Panc1 (cell line): ENCODE results near the gene TUBA4A. TPM values are rescaled to one million over a fixed set of nuclear protein-coding genes. Genes with fewer than 3 reads are reported as not detected.

Experiments used
- ATAC-seq: fragments of 200-7000 bp; cut with Tn5 transposase; 2 replicates; pipeline ENCODE4 v1.9.1; 2020; ENCODE audit warnings: mild to moderate bottlenecking, moderate library complexity
- BruUV-seq: library from RNA; stranded (reverse); fragments of 400-500 nt; replicated peaks from 2 replicates; lab custom pipeline; 2021; lab: Mats Ljungman, UMichigan
- CTCF ChIA-PET: fragments of 300-600 bp; sonication (Branson Sonifier 250); formaldehyde crosslinking; loops from one replicate; lab custom pipeline; 2022; ENCODE audit warnings: antibody characterized with exemption; lab: Charles Lee
- POLR2A ChIA-PET: fragments of 300-600 bp; sonication (Branson Sonifier 250); formaldehyde crosslinking; loops from one replicate; lab custom pipeline; 2022; ENCODE audit warnings: antibody characterized with exemption; lab: Charles Lee
- DNase-seq: peaks from one replicate; pipeline ENCODE4 v3.0.0-alpha.2; 2010; ENCODE audit warnings: low read depth, low spot score
- H3K27ac ChIP-seq: 2 replicates; pipeline ENCODE4 v1.5.1; 2011; ENCODE audit warnings: mild to moderate bottlenecking, low read length, inconsistent platforms
- H3K27me3 ChIP-seq: fragments of 200-500 bp; sonication (Bioruptor generic); 2 replicates; pipeline ENCODE4 v1.6.0; 2014; ENCODE audit warnings: low read length, inconsistent platforms; ENCODE audit not compliant: control insufficient read depth, insufficient read depth
- H3K36me3 ChIP-seq: fragments of 200-500 bp; sonication (Bioruptor generic); 2 replicates; pipeline ENCODE4 v1.5.1; 2014; ENCODE audit warnings: inconsistent platforms, mild to moderate bottlenecking, low read length, moderate library complexity; ENCODE audit not compliant: control insufficient read depth, insufficient read depth
- H3K4me1 ChIP-seq: 2 replicates; pipeline ENCODE4 v1.5.1; 2011; ENCODE audit warnings: inconsistent platforms, mild to moderate bottlenecking, low read length, moderate library complexity; ENCODE audit not compliant: control insufficient read depth, insufficient read depth
- H3K4me3 ChIP-seq, 2 experiments: 2 replicates each; pipeline ENCODE4 v1.5.1; 2011 to 2012; ENCODE audit warnings: low read depth in 2 of 2, low read length in 2 of 2, mild to moderate bottlenecking in 2 of 2, inconsistent platforms in 1 of 2, moderate library complexity in 1 of 2
- H3K9me3 ChIP-seq: fragments of 200-500 bp; sonication (Bioruptor generic); 2 replicates; pipeline ENCODE4 v1.5.1; 2014; ENCODE audit warnings: low read depth, mild to moderate bottlenecking, inconsistent platforms, low read length, moderate library complexity; ENCODE audit not compliant: control insufficient read depth, insufficient read depth
- CTCF ChIP-seq: fragments of 450-650 bp; IDR thresholded peaks from 2 replicates; pipeline ENCODE4 v1.5.1; 2017; ENCODE audit warnings: mild to moderate bottlenecking
- POLR2AphosphoS5 ChIP-seq: IDR thresholded peaks from 2 replicates; pipeline ENCODE4 v1.6.1; 2012; ENCODE audit warnings: mild to moderate bottlenecking, low read depth, low read length, moderate library complexity
- REST ChIP-seq, 2 experiments: IDR thresholded peaks; 2 replicates each; pipeline ENCODE4 v1.6.1; 2011 to 2012; ENCODE audit warnings: low read depth in 2 of 2, control low read depth in 1 of 2, low read length in 1 of 2, mild to moderate bottlenecking in 1 of 2, moderate library complexity in 1 of 2; ENCODE audit not compliant: insufficient read depth in 1 of 2
- SIN3A ChIP-seq: IDR thresholded peaks from 2 replicates; pipeline ENCODE4 v1.6.1; 2012; ENCODE audit warnings: low read depth, mild to moderate bottlenecking, low read length, moderate library complexity, borderline replicate concordance; ENCODE audit not compliant: insufficient read depth
- TCF7L2 ChIP-seq: IDR thresholded peaks from 2 replicates; pipeline ENCODE4 v1.6.1; 2011; ENCODE audit warnings: mild to moderate bottlenecking, low read depth, low read length, inconsistent platforms
- in situ Hi-C: cut with HindIII; loops from 2 replicates; pipeline ENCODE4 v1.10.0; 2016; ENCODE audit warnings: low sequenced_read_pairs, low pct_unique_long_range_greater_than_20kb
- intact Hi-C: fragments of 100-400 bp; cut with micrococcal nuclease; formaldehyde crosslinking; loops from one replicate; pipeline ENCODE4 v1.10.0; 2022; ENCODE audit not compliant: unreplicated experiment
- total RNA-seq: library from RNA; stranded (reverse); gene quantifications from one replicate; pipeline ENCODE4 v1.2.1, GENCODE V29; 2021; ENCODE audit not compliant: unreplicated experiment

Gene TUBA4A
- total RNA-seq, 1 experiment from 2014 or later: 12.9 TPM

- no peaks in the 10 kb centered on the region; the same call in 1 of the 2 replicates for H3K36me3 ChIP-seq
- peak within 1 kb of the TSS; percentile 95 for H3K27ac ChIP-seq
- no peaks in the 10 kb centered on the region for H3K9me3 ChIP-seq
- H3K27me3 ChIP-seq: no peaks in the 10 kb centered on the region
- no TSS peak for BruUV-seq
- in situ Hi-C loops: no loop called here
- peaks cover 29% of the 10 kb centered on the region for H3K4me1 ChIP-seq
- DNase-seq: peak; percentile 94
- peak; percentile 94 for ATAC-seq
- peak within 1 kb of the TSS; percentile 65 to 80 for H3K4me3 ChIP-seq
- TF ChIP-seq CTCF: no peak
- no peak for TF ChIP-seq REST (IDR thresholded peaks at IDR 0.05; ENCODE audit: insufficient read depth in 1 of 2, low read depth in 2 of 2, low read length in 1 of 2)
- no peak for TF ChIP-seq TCF7L2
- TF ChIP-seq POLR2AphosphoS5: peak; percentile 65
- TF ChIP-seq SIN3A: peak; percentile 85; the same call in 1 of the 2 replicates
- POLR2A ChIA-PET: no interaction called here
- CTCF ChIA-PET: interaction anchor here (0.6 to 1.3 kb wide), 3 partner anchors 12 to 17 kb away, joined by 4 to 17 read pairs (median 5); no protein-coding TSS in a partner anchor
- intact Hi-C loops: no loop called here
Observed at GRCh38 chr2:219279151-219279915, 25.6 kb upstream of the TUBA4A start, which contains the start of gene DNAJB2. TSS of gene DNAJB2 (plus strand) at chr2:219279366. CDS start at chr2:219279834, 468 bp downstream.

- no TSS peak for BruUV-seq
- intact Hi-C loops (no loop called here), in situ Hi-C loops (no loop called here)
- Histone ChIP-seq H3K27ac (peak overlapping the region; percentile 95), H3K4me3 (peak overlapping the region; percentile 65 to 80), H3K4me1 (peaks cover 35% of the 10 kb centered on the region), H3K27me3 (no peaks in the 10 kb centered on the region), H3K36me3 (no peaks in the 10 kb centered on the region; the same call in 1 of the 2 replicates), H3K9me3 (no peaks in the 10 kb centered on the region)
- ChIA-PET CTCF (interaction anchor here (0.5 to 1.9 kb wide), 6 partner anchors 13 to 651 kb away, joined by 3 to 17 read pairs (median 4); no protein-coding TSS in a partner anchor), POLR2A (interaction anchor here (0.6 kb wide), 1 partner anchor 34 kb away, joined by 4 read pairs; no protein-coding TSS in a partner anchor)
- no peak for DNase-seq
- no peak for TF ChIP-seq CTCF
- TF ChIP-seq POLR2AphosphoS5: no peak
- no peak for TF ChIP-seq REST (IDR thresholded peaks at IDR 0.05; ENCODE audit: insufficient read depth in 1 of 2, low read depth in 2 of 2, low read length in 1 of 2)
- TF ChIP-seq TCF7L2: no peak
- TF ChIP-seq SIN3A: no peak
- no peak for ATAC-seq
Observed at GRCh38 chr2:219278655-219279150, 25.0 kb upstream of the TUBA4A start.
